Stimulated activated CD8-positive, alpha-beta memory T cell treated with anti-CD3 and anti-CD28 coated beads, Interleukin-12 subunit alpha, Interleukin-12 subunit beta, amount 100 ng/mL, for 24 hours (primary cell): ENCODE data around the gene GDPD4.

ENCODE experiments used
- DNase-seq: peaks from one replicate; pipeline ENCODE4 v3.0.0-alpha.2; 2020; ENCODE audit errors: extremely low read depth

Gene GDPD4

GRCh38 chr11:77175021-77175842, 126.3 kb downstream of the GDPD4 start:
- no peak for DNase-seq

DNA sequence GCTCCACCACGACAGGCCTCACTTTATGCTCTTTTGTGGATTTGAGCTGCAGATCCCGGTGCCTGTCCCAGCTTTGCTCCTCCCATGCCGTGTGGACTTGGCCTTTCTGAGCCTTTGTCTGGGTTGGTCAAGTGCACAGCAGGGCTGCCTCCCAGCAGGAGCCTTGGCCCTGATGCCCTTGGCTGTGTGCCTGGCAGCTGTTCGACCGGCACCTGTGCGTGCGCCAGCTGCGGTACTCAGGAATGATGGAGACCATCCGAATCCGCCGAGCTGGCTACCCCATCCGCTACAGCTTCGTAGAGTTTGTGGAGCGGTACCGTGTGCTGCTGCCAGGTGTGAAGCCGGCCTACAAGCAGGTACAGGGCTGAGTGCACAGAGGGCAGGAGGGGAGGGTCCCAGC, 126.9 kb downstream of the GDPD4 start:
- DNase-seq, result no peak

DNA sequence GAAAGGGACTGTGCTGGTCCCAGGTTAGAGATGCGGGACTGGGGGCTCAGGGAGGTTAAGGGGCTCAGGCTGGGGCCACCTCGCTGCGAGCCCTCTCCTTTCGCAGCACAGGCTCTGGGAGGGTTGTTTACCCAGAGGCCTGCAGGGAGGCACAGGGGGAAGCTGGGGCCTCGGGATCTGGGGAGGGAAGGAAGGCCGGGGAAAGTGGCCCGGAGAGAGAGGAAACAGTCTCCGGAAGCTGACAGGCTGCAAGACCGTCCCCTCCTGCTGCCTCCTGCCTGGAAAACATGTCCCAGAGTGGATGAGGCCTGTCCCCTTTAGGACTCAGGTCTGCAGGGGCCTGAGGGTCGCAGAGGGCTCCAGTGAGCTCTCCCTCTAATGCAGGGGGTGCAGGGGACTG, 128.0 kb downstream of the GDPD4 start:
- no peak for DNase-seq

DNA sequence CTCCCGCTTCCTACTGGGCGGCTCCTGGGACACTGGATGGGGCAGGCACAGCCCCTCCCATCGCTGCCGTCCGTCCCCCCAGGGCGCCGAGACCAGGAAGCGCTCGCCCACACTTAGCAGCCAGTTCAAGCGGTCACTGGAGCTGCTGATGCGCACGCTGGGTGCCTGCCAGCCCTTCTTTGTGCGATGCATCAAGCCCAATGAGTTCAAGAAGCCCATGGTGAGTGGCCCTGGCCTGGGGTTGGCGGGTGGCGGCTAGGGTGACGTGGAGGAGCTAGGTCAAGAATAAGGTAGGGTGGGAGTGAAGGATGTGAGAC, 128.9 kb downstream of the GDPD4 start:
- DNase-seq, result no peak

- no peak for DNase-seq
Observed at GRCh38 chr11:77171885-77172665, 129.4 kb downstream of the GDPD4 start.

- DNase-seq, result no peak
Observed at GRCh38 chr11:77171254-77171653, 130.2 kb downstream of the GDPD4 start.

DNA sequence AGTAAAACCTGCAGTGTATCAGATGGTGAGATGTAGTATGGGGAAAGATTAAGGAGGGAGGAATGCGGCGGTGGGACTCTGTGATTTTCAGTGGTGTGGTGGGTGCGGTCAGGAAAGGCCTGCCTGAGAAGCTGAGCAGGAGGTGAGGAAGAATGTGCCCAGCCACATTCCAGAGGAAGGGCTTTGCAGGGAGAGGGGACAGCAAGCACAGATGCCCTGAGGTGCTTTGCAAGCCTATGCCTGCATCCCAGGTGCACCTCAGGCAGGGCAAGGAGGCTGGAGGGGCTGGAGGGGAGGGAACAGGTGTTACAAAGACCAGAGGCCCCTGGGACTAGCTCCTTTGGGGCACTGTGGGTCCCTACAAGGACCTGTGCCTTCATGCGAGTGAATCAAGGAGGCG, 131.4 kb downstream of the GDPD4 start:
- no peak for DNase-seq

DNA sequence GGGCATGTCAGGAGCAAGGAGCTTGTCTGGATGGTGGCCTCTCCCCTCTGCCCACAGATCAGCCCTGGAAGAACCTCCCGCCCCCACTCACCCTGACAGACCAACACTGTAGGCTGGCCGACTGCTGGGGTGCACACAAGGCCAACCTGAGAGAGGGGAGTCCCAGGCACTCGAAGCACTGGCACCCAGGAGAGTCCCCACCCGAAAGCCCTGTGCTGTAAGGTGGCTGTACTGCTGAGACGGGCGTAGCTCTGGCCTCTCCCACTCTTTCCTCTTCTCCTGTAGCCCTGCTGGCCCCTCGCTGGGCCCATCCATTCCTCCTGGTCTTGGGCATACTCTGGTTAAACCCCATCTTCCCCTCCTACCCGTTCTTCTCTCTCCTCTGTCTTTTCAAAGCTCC, 133.7 kb downstream of the GDPD4 start:
- DNase-seq, result no peak

DNA sequence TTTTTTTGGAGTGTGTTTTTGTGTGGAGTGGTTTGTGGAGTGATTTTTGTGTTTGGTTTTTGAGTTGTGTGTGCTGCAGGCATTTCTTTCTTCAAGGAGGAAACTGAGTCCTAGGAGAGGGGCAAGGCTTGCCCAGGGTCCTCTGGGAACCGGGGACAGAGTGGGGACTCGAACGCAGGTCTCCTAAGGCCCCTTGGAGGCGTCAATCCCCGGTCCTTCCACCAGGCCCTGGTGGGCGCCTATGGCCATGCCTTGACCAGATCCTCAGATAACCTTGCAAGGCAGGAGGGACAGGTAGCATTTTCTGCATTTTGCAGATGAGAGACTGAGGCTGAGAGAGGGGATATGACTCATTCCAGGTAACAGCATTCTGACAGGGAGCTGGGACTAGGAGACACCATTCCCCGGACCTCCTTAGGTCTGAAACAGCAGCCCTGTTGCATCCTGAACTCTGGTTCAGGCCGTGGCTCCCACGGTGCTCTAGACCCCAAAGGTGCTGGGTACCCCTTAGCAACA, 134.3 kb downstream of the GDPD4 start:
- DNase-seq, result no peak
